Smooth muscle cell (in vitro differentiated cells): Measurements from ENCODE around the gene RB1. TPM values are rescaled to one million over a fixed set of nuclear protein-coding genes. Genes with fewer than 3 reads are reported as not detected.
"Not testable (repeated sequence)": the region's sequence is repeated elsewhere in the genome, so short reads cannot be mapped to it uniquely, and the experiment has no call there.

Source experiments
- DNase-seq: peaks from one replicate; lab custom pipeline; 2025; ENCODE audit not compliant: unreplicated experiment; lab: John Stamatoyannopoulos, UW
- H2AFZ ChIP-seq: fragments of 200-600 bp; sonication (generic); 2 replicates; pipeline ENCODE4 v1.6.0; 2016; ENCODE audit warnings: antibody characterized with exemption, low read depth, mild to moderate bottlenecking
- H3F3A ChIP-seq: fragments of 200-600 bp; sonication (generic); 2 replicates; pipeline ENCODE4 v1.6.0; 2017; ENCODE audit warnings: antibody characterized with exemption, low read depth
- H3K27ac ChIP-seq: fragments of 200-600 bp; sonication (generic); 2 replicates; pipeline ENCODE4 v1.5.1; 2016; ENCODE audit warnings: low read depth, mild to moderate bottlenecking
- H3K27me3 ChIP-seq: fragments of 200-600 bp; sonication (generic); 2 replicates; pipeline ENCODE4 v1.6.1; 2016; ENCODE audit warnings: low read depth, mild to moderate bottlenecking
- H3K36me3 ChIP-seq: fragments of 200-600 bp; sonication (generic); 2 replicates; pipeline ENCODE4 v1.5.1; 2016; ENCODE audit warnings: low read depth
- H3K4me1 ChIP-seq: fragments of 200-600 bp; sonication (generic); 2 replicates; pipeline ENCODE4 v1.5.1; 2016; ENCODE audit warnings: low read depth
- H3K4me2 ChIP-seq: fragments of 200-600 bp; sonication (generic); 2 replicates; pipeline ENCODE4 v1.6.0; 2016; ENCODE audit warnings: mild to moderate bottlenecking
- H3K4me3 ChIP-seq: fragments of 200-600 bp; sonication (generic); 2 replicates; pipeline ENCODE4 v1.5.1; 2016; ENCODE audit warnings: mild to moderate bottlenecking
- H3K79me2 ChIP-seq: fragments of 200-600 bp; sonication (generic); 2 replicates; pipeline ENCODE4 v1.6.0; 2016; ENCODE audit warnings: low read depth, mild to moderate bottlenecking
- H3K9ac ChIP-seq: fragments of 200-600 bp; sonication (generic); 2 replicates; pipeline ENCODE4 v1.6.0; 2016; ENCODE audit warnings: low read depth
- H3K9me3 ChIP-seq: fragments of 200-600 bp; sonication (generic); replicated peaks from 2 replicates; pipeline ENCODE4 v1.5.1; 2016; ENCODE audit warnings: low read depth
- H4K20me1 ChIP-seq: fragments of 200-600 bp; sonication (generic); 2 replicates; pipeline ENCODE4 v1.6.0; 2016; ENCODE audit warnings: low read depth
- CTCF ChIP-seq: fragments of 200-600 bp; sonication (generic); IDR thresholded peaks from 2 replicates; pipeline ENCODE4 v1.5.1; 2017; ENCODE audit warnings: borderline replicate concordance, mild to moderate bottlenecking, antibody characterized with exemption; ENCODE audit not compliant: insufficient read depth, poor library complexity, severe bottlenecking
- WGBS: methylation state at CpG from one replicate; pipeline ENCODE4 v1.1.7; 2016; ENCODE audit warnings: low lambda C conversion rate; 5-methylcytosine and 5-hydroxymethylcytosine counted together
- polyA plus RNA-seq: library from polyadenylated mRNA; unstranded; fragments of >200 nt; fragmentation: Nextera tagmentation; extraction: Ambion mirVana; gene quantifications from 2 replicates; pipeline ENCODE4 v1.2.1, GENCODE V29; 2016
- total RNA-seq: library from RNA; depleted of rRNA; stranded (reverse); fragments of >200 nt; gene quantifications from 2 replicates; pipeline ENCODE4 v1.2.3, GENCODE V29; 2014

The RB1 gene
- total and polyA plus RNA-seq, 2 experiments from 2014 or later = 12.5 to 40.2 TPM

GRCh38 chr13:48449656-48450055, 146.1 kb downstream of the RB1 start:
- Histone ChIP-seq H3K36me3 (no peaks in the 10 kb centered on the region), H3K27ac (no peak overlapping the region), H3K79me2 (peaks cover 9% of the 10 kb centered on the region), H4K20me1 (no peaks in the 10 kb centered on the region), H3K4me3 (no peak overlapping the region), H3K4me1 (no peaks in the 10 kb centered on the region), H3K9me3 (peaks cover 16% of the 10 kb centered on the region), H3K9ac (no peak overlapping the region), H3F3A (no peaks in the 10 kb centered on the region), H3K4me2 (no peak overlapping the region), H2AFZ (no peak overlapping the region), H3K27me3 (no peaks in the 10 kb centered on the region)
- WGBS = 59% methylated on average over 2 of the region's 2 CpGs
- TF ChIP-seq CTCF = no peak
- no peak for DNase-seq

- H3K4me1 ChIP-seq, H3K27ac ChIP-seq, H3K79me2 ChIP-seq, H3K36me3 ChIP-seq, H3K4me2 ChIP-seq, H3K27me3 ChIP-seq, H4K20me1 ChIP-seq, H3K4me3 ChIP-seq, H2AFZ ChIP-seq, DNase-seq, H3F3A ChIP-seq, H3K9ac ChIP-seq: not testable (repeated sequence)
- H3K9me3 ChIP-seq = peaks cover 16% of the 10 kb centered on the region
Measured at GRCh38 chr13:48451196-48451595, 147.6 kb downstream of the RB1 start.

DNA sequence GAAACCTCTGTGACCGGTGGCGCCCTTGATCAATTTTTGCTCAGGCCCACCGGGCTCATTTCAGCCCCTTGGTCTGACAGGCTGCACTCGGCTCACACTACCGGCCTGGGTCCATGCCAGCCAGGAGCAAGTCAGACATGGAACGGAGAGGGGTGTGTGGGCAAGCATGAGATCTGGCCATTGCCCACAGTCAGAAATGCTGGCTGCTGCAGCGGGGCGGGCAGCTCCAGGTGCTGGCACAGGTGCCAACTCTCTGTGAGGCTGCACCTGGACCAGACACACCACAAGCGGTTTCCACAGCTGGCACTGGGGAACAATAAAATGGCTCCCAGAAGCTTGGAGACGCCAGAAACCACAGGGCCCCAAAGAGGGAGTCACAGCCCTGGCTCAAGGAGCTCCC, 153.0 kb downstream of the RB1 start:
- peaks cover 12% of the 10 kb centered on the region for H3K36me3 ChIP-seq
- no peak overlapping the region for H2AFZ ChIP-seq
- TF ChIP-seq CTCF = no peak
- H3F3A ChIP-seq = no peaks in the 10 kb centered on the region
- no peak overlapping the region for H3K4me3 ChIP-seq
- H3K79me2 ChIP-seq = no peaks in the 10 kb centered on the region
- no peak overlapping the region for H3K9ac ChIP-seq
- H3K27ac ChIP-seq = no peak overlapping the region
- H3K9me3 ChIP-seq = no peaks in the 10 kb centered on the region
- H4K20me1 ChIP-seq = no peaks in the 10 kb centered on the region
- H3K27me3 ChIP-seq = no peaks in the 10 kb centered on the region
- no peak for DNase-seq
- H3K4me2 ChIP-seq = no peak overlapping the region
- H3K4me1 ChIP-seq = no peaks in the 10 kb centered on the region
- WGBS = 97% methylated on average over 10 of the region's 10 CpGs

DNA sequence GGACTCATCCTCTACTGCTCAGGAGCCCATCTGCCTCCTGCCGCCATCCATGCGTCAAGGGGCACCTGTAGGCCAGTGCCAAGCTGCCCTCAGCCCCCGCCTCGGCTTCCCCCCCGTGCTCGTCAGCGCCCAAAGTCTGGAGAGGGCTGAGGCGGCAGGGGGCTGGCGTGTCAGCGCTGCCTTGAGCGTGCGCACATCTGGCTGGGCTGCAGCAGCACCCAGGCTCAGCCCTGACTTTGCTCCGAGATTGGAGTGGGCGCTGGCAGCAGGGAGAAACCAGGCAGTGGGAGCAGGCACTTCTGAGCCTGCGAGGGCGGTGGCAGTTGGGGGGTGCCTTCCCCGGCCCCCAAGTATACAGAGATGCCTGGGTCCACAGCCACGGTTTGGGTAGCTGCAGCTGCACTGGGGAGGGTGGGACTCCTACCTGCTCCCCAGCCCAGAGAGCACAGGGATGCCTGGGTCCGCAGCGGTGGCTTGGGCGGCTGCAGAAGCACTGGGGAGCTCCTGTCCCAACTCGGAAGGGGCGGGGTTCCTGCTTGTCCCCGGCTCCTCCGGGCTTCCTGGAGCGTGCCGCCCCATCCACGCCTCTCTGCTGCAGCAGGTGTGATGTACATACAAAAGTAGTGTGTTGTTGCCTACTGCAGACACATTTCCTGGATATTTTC, 154.2 kb downstream of the RB1 start:
- Histone ChIP-seq H3K27me3 (no peaks in the 10 kb centered on the region), H4K20me1 (no peaks in the 10 kb centered on the region), H3K79me2 (no peaks in the 10 kb centered on the region), H3K4me2 (no peak overlapping the region), H2AFZ (no peak overlapping the region), H3K36me3 (peaks cover 12% of the 10 kb centered on the region), H3K27ac (no peak overlapping the region), H3K9me3 (no peaks in the 10 kb centered on the region), H3F3A (no peaks in the 10 kb centered on the region), H3K4me3 (no peak overlapping the region), H3K4me1 (no peaks in the 10 kb centered on the region), H3K9ac (no peak overlapping the region)
- no peak for TF ChIP-seq CTCF
- no peak for DNase-seq
- WGBS = 97% methylated on average over 28 of the region's 28 CpGs
